ENCODE data around the gene CCP110. TPM values are rescaled to one million over a fixed set of nuclear protein-coding genes. Genes with fewer than 3 reads are reported as not detected.

Gene CCP110
- total and polyA plus RNA-seq, 2 of the 13 experiments (the other 11 are each of a cell fraction or from before 2014, with no cell fraction given): 10.0 to 11.1 TPM

GRCh38 chr16:19542138-19542821 is 18.5 kb downstream of the CCP110 start (continued):
- TF ChIP-seq ARID2 (CRISPR knock-in tag; IDR thresholded peaks at IDR 0.05; ENCODE audit: borderline replicate concordance): no peak
- TF ChIP-seq ZNF235 (CRISPR knock-in tag; IDR thresholded peaks at IDR 0.05; ENCODE audit: borderline replicate concordance): no peak
- TF ChIP-seq PTBP1 (IDR thresholded peaks at IDR 0.05; ENCODE audit: low read depth, low read length, poor library complexity, severe bottlenecking): no peak
- peak; percentile 95 for TF ChIP-seq ARID3A (IDR thresholded peaks at IDR 0.05; ENCODE audit: low read depth, low read length)
- no peak for TF ChIP-seq SNAI1 (CRISPR knock-in tag; IDR thresholded peaks at IDR 0.05; ENCODE audit: borderline replicate concordance)
- peak; percentile 92 for TF ChIP-seq FOXO1 (CRISPR knock-in tag; IDR thresholded peaks at IDR 0.05)
- no peak for TF ChIP-seq MTF2 (CRISPR knock-in tag; IDR thresholded peaks at IDR 0.05; ENCODE audit: borderline replicate concordance)
- TF ChIP-seq ZNF484 (CRISPR knock-in tag; IDR thresholded peaks at IDR 0.05; ENCODE audit: borderline replicate concordance, low read depth): no peak
- TF ChIP-seq CC2D1A (CRISPR knock-in tag; IDR thresholded peaks at IDR 0.05): no peak
- TF ChIP-seq ZBTB26 (CRISPR knock-in tag; IDR thresholded peaks at IDR 0.05; ENCODE audit: borderline replicate concordance): no peak
- no peak for TF ChIP-seq ZMAT3 (CRISPR knock-in tag; conservative IDR thresholded peaks at IDR 0.05)
- no peak for TF ChIP-seq KLF13 (CRISPR knock-in tag; IDR thresholded peaks at IDR 0.05)
- peak; percentile 86 for TF ChIP-seq ZNF800 (CRISPR knock-in tag; IDR thresholded peaks at IDR 0.05)
- TF ChIP-seq ZNF225 (CRISPR knock-in tag; IDR thresholded peaks at IDR 0.05): no peak
- TF ChIP-seq CBX1 (IDR thresholded peaks at IDR 0.05; ENCODE audit: low read depth): no peak
- TF ChIP-seq PRDM4 (CRISPR knock-in tag; IDR thresholded peaks at IDR 0.05; ENCODE audit: borderline replicate concordance): no peak
- no peak; the same call in 1 of the 2 replicates for TF ChIP-seq ZNF230 (CRISPR knock-in tag; IDR thresholded peaks at IDR 0.05)
- TF ChIP-seq ZBTB37 (CRISPR knock-in tag; IDR thresholded peaks at IDR 0.05): peak; percentile 69; the same call in 1 of the 2 replicates
- no peak for TF ChIP-seq ZNF740 (CRISPR knock-in tag; IDR thresholded peaks at IDR 0.05)
